Measurements from ENCODE around the gene SH3BP4. TPM values are rescaled to one million over a fixed set of nuclear protein-coding genes. Genes with fewer than 3 reads are reported as not detected.
A peak's percentile ranks its signal among the peaks of the same experiment; 100 is the strongest.

SH3BP4 gene
- total and polyA plus RNA-seq, 7 donors = 4.8 to 22.8 (median 14.0) TPM

DNA sequence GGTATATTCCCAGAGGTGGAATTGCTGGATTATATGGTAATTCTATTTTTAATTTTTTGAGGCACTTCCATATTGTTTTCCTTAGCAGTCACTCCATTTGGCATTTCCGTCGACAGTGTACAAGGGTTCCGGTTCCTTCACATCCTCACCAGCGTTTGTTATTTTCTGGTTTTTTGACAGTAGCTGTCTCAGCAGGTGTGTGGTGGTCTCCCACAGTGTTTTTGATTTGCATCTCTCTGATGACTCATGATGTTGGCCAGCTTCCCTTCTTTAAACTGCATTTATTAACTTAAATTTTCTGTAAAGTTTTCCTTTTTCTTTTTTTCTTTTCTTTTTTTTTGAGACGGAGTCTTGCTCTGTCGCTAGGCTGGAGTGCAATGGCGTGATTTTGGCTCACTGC lies 19.7 kb downstream of the SH3BP4 start:
- Histone ChIP-seq H3K4me1 (peaks cover 0 to 60% (median 37%) of the 10 kb centered on the region in 4 donors), H3K4me3 (no peak overlapping the region), H3K9me3 (no peaks in the 10 kb centered on the region), H3K36me3 (no peaks in the 10 kb centered on the region), H3K27me3 (no peaks in the 10 kb centered on the region), H3K27ac (no peak overlapping the region)
- no peak for DNase-seq
- intact Hi-C loops (cut with DNase I) = no loop called here
- TF ChIP-seq, protein P1, sequence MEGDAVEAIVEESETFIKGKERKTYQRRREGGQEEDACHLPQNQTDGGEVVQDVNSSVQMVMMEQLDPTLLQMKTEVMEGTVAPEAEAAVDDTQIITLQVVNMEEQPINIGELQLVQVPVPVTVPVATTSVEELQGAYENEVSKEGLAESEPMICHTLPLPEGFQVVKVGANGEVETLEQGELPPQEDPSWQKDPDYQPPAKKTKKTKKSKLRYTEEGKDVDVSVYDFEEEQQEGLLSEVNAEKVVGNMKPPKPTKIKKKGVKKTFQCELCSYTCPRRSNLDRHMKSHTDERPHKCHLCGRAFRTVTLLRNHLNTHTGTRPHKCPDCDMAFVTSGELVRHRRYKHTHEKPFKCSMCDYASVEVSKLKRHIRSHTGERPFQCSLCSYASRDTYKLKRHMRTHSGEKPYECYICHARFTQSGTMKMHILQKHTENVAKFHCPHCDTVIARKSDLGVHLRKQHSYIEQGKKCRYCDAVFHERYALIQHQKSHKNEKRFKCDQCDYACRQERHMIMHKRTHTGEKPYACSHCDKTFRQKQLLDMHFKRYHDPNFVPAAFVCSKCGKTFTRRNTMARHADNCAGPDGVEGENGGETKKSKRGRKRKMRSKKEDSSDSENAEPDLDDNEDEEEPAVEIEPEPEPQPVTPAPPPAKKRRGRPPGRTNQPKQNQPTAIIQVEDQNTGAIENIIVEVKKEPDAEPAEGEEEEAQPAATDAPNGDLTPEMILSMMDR (IDR thresholded peaks at IDR 0.05) = no peak
- TF ChIP-seq EP300 (IDR thresholded peaks at IDR 0.05) = no peak
- TF ChIP-seq POLR2A (IDR thresholded peaks at IDR 0.05) = no peak
- TF ChIP-seq POLR2AphosphoS5 (IDR thresholded peaks at IDR 0.05) = no peak
- WGBS, 2 donors = 76 to 94% methylated on average over 7 of the region's 7 CpGs

DNA sequence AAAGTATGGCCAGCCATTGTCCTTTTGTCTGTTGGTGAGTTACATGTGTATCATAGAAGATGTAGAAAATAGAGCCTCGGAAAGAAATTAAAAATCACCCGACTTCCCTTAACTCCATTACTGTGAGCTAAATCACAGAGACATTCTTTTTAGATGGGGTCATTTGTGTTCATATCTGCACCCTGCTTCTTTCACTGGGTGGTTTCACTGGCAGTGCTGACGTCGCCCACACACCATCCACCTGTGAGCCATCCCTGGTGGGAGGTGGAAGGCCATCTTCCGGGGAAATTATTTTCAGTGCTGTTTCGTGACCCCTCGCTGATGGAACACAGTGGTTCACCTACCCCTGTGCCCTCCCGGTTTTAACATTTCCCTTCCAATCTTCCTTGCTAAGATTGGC lies 21.2 kb downstream of the SH3BP4 start:
- H3K4me1 ChIP-seq = peaks cover 0 to 57% (median 37%) of the 10 kb centered on the region in 4 donors
- WGBS, 2 donors = 88 to 89% methylated on average over 8 of the region's 8 CpGs
- DNase-seq = no peak
- intact Hi-C loops (cut with DNase I) = no loop called here
- H3K4me3 ChIP-seq = no peak overlapping the region
- TF ChIP-seq, protein P1 (IDR thresholded peaks at IDR 0.05) = no peak
- TF ChIP-seq EP300 (IDR thresholded peaks at IDR 0.05) = no peak
- TF ChIP-seq POLR2AphosphoS5 (IDR thresholded peaks at IDR 0.05) = no peak
- TF ChIP-seq POLR2A (IDR thresholded peaks at IDR 0.05) = no peak
- no peak overlapping the region for H3K27ac ChIP-seq
- H3K36me3 ChIP-seq = no peaks in the 10 kb centered on the region
- no peaks in the 10 kb centered on the region for H3K9me3 ChIP-seq
- no peaks in the 10 kb centered on the region for H3K27me3 ChIP-seq

DNA sequence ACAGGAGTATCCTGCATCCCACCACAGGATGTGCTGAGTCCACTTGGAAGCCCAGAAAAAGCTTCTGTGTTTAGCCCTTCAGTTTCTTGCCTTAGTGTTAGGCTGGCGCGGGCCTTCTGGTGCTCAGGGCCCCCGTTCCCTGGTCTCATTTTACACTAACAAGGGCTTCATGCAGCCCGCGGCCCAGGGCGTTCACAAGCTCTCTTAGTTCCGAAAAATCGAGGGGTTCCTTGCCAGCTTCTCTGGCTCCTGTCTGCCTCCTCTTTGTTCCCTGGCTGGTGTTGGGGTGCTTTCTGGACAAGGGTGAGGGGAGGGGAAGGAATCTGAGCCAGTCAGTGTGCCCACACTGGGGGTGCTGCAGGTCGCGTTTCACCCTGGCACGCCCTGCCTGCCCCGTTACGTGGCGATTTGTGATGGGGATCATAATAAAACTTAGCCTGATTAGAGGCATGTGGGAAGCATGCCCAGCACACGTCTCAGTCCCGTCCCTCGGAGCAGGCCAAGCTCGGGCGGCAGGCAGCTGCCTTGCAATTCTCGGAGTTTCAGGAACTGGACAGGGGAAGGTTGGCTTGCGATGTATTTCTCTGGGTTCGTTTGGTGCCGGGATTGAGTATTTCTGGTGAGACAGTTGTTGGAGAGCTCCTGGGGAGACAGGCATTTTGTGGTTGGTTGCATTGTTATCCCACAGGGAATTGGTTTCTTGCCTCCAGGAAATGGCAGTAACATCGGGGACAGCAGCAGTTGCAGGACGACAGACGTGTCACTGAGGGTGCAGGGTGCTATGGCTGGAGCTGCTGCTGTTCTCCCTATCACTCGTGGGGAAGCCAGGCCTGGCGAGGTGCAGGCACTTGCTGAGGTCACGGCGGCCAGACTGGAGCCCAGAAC lies 22.9 kb downstream of the SH3BP4 start:
- peak overlapping the region in 1 of 4 donors; percentile 23 for H3K4me3 ChIP-seq
- no peak for DNase-seq
- H3K4me1 ChIP-seq = peaks cover 0 to 64% (median 36%) of the 10 kb centered on the region in 4 donors
- H3K9me3 ChIP-seq = no peaks in the 10 kb centered on the region
- intact Hi-C loops (cut with DNase I) = no loop called here
- H3K27ac ChIP-seq = peak overlapping the region in 2 of 4 donors; percentile 68
- no peaks in the 10 kb centered on the region for H3K27me3 ChIP-seq
- no peaks in the 10 kb centered on the region for H3K36me3 ChIP-seq
- TF ChIP-seq EP300 (IDR thresholded peaks at IDR 0.05) (no peak), POLR2AphosphoS5 (IDR thresholded peaks at IDR 0.05) (no peak), POLR2A (IDR thresholded peaks at IDR 0.05) (no peak)
- TF ChIP-seq, protein P1 (IDR thresholded peaks at IDR 0.05) = no peak
- 44 to 69% methylated on average over 30 of the region's 30 CpGs for WGBS, 2 donors

DNA sequence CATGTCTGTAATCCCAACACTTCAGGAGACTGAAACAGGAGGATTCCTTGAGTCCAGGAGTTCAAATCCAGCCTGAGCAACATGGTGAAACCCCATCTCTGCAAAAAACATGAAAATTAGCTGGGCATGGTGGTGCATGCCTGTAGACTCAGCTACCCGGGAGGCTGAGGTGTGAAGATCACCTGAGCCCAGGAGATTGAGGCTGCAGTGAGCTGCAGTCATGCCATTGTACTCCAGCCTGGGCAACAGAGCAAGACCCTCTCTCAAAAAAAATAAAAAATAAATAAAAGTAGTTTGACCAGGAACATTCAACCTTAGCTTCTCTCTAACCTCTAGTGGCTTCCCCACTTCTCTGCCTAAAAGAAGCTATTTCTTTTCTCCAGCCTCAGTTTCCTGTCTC lies 23.8 kb downstream of the SH3BP4 start:
- no peaks in the 10 kb centered on the region for H3K9me3 ChIP-seq
- intact Hi-C loops (cut with DNase I) = no loop called here
- no peaks in the 10 kb centered on the region for H3K27me3 ChIP-seq
- no peak for DNase-seq
- TF ChIP-seq POLR2AphosphoS5 (IDR thresholded peaks at IDR 0.05) (no peak), EP300 (IDR thresholded peaks at IDR 0.05) (no peak), POLR2A (IDR thresholded peaks at IDR 0.05) (no peak)
- TF ChIP-seq, protein P1 (IDR thresholded peaks at IDR 0.05) = no peak
- 52 to 97% methylated on average over 1 of the region's 1 CpG for WGBS, 2 donors
- H3K36me3 ChIP-seq = no peaks in the 10 kb centered on the region
- H3K4me3 ChIP-seq = no peak overlapping the region
- H3K27ac ChIP-seq = peak overlapping the region in 1 of 4 donors; percentile 68
- peaks cover 0 to 62% (median 35%) of the 10 kb centered on the region in 4 donors for H3K4me1 ChIP-seq
